Neuronal stem cell (in vitro differentiated cells): ENCODE data around the gene ANKRD30A.

Experiments used
- DNase-seq: peaks from one replicate; pipeline ENCODE4 v3.0.0-alpha.2; 2013; ENCODE audit warnings: low spot score
- H2AFZ ChIP-seq: one replicate; pipeline ENCODE4 v1.6.1; 2013; ENCODE audit warnings: mild to moderate bottlenecking, low read length, inconsistent platforms
- H2AK5ac ChIP-seq: 2 replicates; pipeline ENCODE4 v1.6.1; 2013; ENCODE audit warnings: low read depth, mild to moderate bottlenecking, inconsistent platforms, low read length, moderate library complexity, mixed read lengths
- H2BK120ac ChIP-seq: 2 replicates; pipeline ENCODE4 v1.6.1; 2013; ENCODE audit warnings: low read depth, mild to moderate bottlenecking, inconsistent platforms, low read length, moderate library complexity, mixed read lengths
- H2BK12ac ChIP-seq: one replicate; pipeline ENCODE4 v1.6.1; 2013; ENCODE audit warnings: low read length, inconsistent platforms
- H2BK15ac ChIP-seq: 2 replicates; pipeline ENCODE4 v1.6.1; 2013; ENCODE audit warnings: mild to moderate bottlenecking, low read length, inconsistent platforms, mixed read lengths
- H2BK5ac ChIP-seq: one replicate; pipeline ENCODE4 v1.6.1; 2013; ENCODE audit warnings: inconsistent platforms, mild to moderate bottlenecking, low read length, moderate library complexity
- H3K14ac ChIP-seq: one replicate; pipeline ENCODE4 v1.6.1; 2013; ENCODE audit warnings: low read length, inconsistent platforms
- H3K18ac ChIP-seq: 2 replicates; pipeline ENCODE4 v1.6.1; 2013; ENCODE audit warnings: low read length, inconsistent platforms
- H3K23ac ChIP-seq: 2 replicates; pipeline ENCODE4 v1.6.1; 2013; ENCODE audit warnings: low read depth, mild to moderate bottlenecking, mixed read lengths, low read length, inconsistent platforms; ENCODE audit not compliant: poor library complexity
- H3K27ac ChIP-seq: replicated peaks from 3 replicates; pipeline ENCODE4 v1.5.1; 2013; ENCODE audit warnings: low read length, inconsistent platforms
- H3K27me3 ChIP-seq, 3 experiments: 2 replicates each; pipeline ENCODE4 v1.6.1; 2013; ENCODE audit warnings: low read length in 3 of 3, mild to moderate bottlenecking in 2 of 3, inconsistent platforms in 1 of 3, low read depth in 1 of 3, mixed read lengths in 1 of 3, moderate library complexity in 1 of 3; ENCODE audit not compliant: control insufficient read depth in 3 of 3, insufficient read depth in 3 of 3
- H3K36me3 ChIP-seq, 2 donors: replicated peaks in 1 of 2; 2 replicates each; pipeline ENCODE4 v1.6.1; 2013; ENCODE audit warnings: low read length in 2 of 2; ENCODE audit not compliant: control insufficient read depth in 2 of 2, insufficient read depth in 2 of 2
- H3K4ac ChIP-seq: 2 replicates; pipeline ENCODE4 v1.6.1; 2013; ENCODE audit warnings: inconsistent platforms, mild to moderate bottlenecking, low read length, moderate library complexity
- H3K4me1 ChIP-seq, 2 donors: 1 replicate in 1 of 2; 2 replicates in 1 of 2; pipeline ENCODE4 v1.6.1; 2013; ENCODE audit warnings: low read length in 2 of 2, low read depth in 1 of 2; ENCODE audit not compliant: control insufficient read depth in 2 of 2, insufficient read depth in 1 of 2
- H3K4me2 ChIP-seq: one replicate; pipeline ENCODE4 v1.6.1; 2013; ENCODE audit warnings: mild to moderate bottlenecking, low read length, inconsistent platforms; ENCODE audit not compliant: insufficient read depth, poor library complexity, severe bottlenecking
- H3K4me3 ChIP-seq, 2 donors: 2 replicates each; pipeline ENCODE4 v1.5.1; 2013; ENCODE audit warnings: low read length in 2 of 2, mild to moderate bottlenecking in 2 of 2, inconsistent platforms in 1 of 2, moderate library complexity in 1 of 2
- H3K79me1 ChIP-seq: one replicate; pipeline ENCODE4 v1.6.1; 2013; ENCODE audit warnings: low read depth, mild to moderate bottlenecking, inconsistent platforms, low read length, moderate library complexity
- H3K9ac ChIP-seq: one replicate; pipeline ENCODE4 v1.6.1; 2013; ENCODE audit warnings: mild to moderate bottlenecking, low read depth, low read length, inconsistent platforms; ENCODE audit not compliant: poor library complexity
- H3K9me3 ChIP-seq, 2 donors: replicated peaks in 1 of 2; 2 replicates each; pipeline versions ENCODE3 to v1.6.1; 2013; ENCODE audit warnings: low read length in 2 of 2, mild to moderate bottlenecking in 2 of 2, inconsistent platforms in 1 of 2, low read depth in 1 of 2, mixed read lengths in 1 of 2, moderate library complexity in 1 of 2; ENCODE audit not compliant: control insufficient read depth in 2 of 2, insufficient read depth in 1 of 2
- H4K8ac ChIP-seq: one replicate; pipeline ENCODE4 v1.6.1; 2013; ENCODE audit warnings: low read depth, mild to moderate bottlenecking, inconsistent platforms, low read length, moderate library complexity
- H4K91ac ChIP-seq: one replicate; pipeline ENCODE4 v1.6.1; 2013; ENCODE audit warnings: low read length, low read depth, mild to moderate bottlenecking, inconsistent platforms; ENCODE audit not compliant: poor library complexity
- WGBS, 2 donors: extraction: QIAGEN DNeasy Blood & Tissue Kit; methylation state at CpG; one replicate each; pipeline ENCODE4 v1.1.7; 2013; ENCODE audit warnings: missing lambda C conversion rate in 2 of 2, mixed read lengths in 1 of 2; ENCODE audit not compliant: insufficient read length in 2 of 2, insufficient replicate concordance in 1 of 2; ENCODE audit errors: extremely low coverage in 2 of 2; 5-methylcytosine and 5-hydroxymethylcytosine counted together

ANKRD30A gene

GRCh38 chr10:37206132-37206531 lies 80.7 kb downstream of the ANKRD30A start:
- Histone ChIP-seq H3K4me1 (no peaks in the 10 kb centered on the region), H3K14ac (no peak overlapping the region), H3K36me3 (no peaks in the 10 kb centered on the region), H3K4me3 (no peak overlapping the region), H2BK5ac (no peak overlapping the region), H3K9ac (no peak overlapping the region), H2AK5ac (no peak overlapping the region), H3K27me3 (no peaks in the 10 kb centered on the region), H3K4ac (no peak overlapping the region), H3K9me3 (peaks cover 0 to 8% of the 10 kb centered on the region in 2 donors), H2BK15ac (no peak overlapping the region), H4K91ac (no peak overlapping the region), H3K4me2 (no peak overlapping the region), H2BK120ac (no peak overlapping the region), H3K79me1 (no peaks in the 10 kb centered on the region), H3K18ac (no peak overlapping the region), H3K23ac (no peak overlapping the region), H2AFZ (no peak overlapping the region), H4K8ac (no peak overlapping the region), H3K27ac (no peak overlapping the region), H2BK12ac (no peak overlapping the region)
- DNase-seq: no peak
- WGBS, 2 donors: no CpG with 5 or more reads among the region's 3 CpGs

GRCh38 chr10:37220866-37221265 lies 95.5 kb downstream of the ANKRD30A start:
- Histone ChIP-seq H3K4me2 (no peak overlapping the region), H2BK15ac (no peak overlapping the region), H2BK5ac (no peak overlapping the region), H2AFZ (no peak overlapping the region), H2BK12ac (no peak overlapping the region), H2BK120ac (no peak overlapping the region), H3K36me3 (no peaks in the 10 kb centered on the region), H3K4me1 (no peaks in the 10 kb centered on the region), H3K27me3 (no peaks in the 10 kb centered on the region), H3K4me3 (no peak overlapping the region), H3K23ac (no peak overlapping the region), H4K8ac (no peak overlapping the region), H2AK5ac (no peak overlapping the region), H3K9me3 (no peaks in the 10 kb centered on the region), H3K9ac (no peak overlapping the region), H3K79me1 (no peaks in the 10 kb centered on the region), H3K27ac (no peak overlapping the region), H3K4ac (no peak overlapping the region), H4K91ac (no peak overlapping the region), H3K18ac (no peak overlapping the region), H3K14ac (no peak overlapping the region)
- WGBS, 2 donors: no CpG with 5 or more reads among the region's 1 CpG
- DNase-seq: no peak

GRCh38 chr10:37222046-37222445 lies 96.6 kb downstream of the ANKRD30A start:
- H3K36me3 ChIP-seq: no peaks in the 10 kb centered on the region
- no peak overlapping the region for H2AK5ac ChIP-seq
- no peak overlapping the region for H2AFZ ChIP-seq
- H4K91ac ChIP-seq: no peak overlapping the region
- H3K27me3 ChIP-seq: no peaks in the 10 kb centered on the region
- no peak overlapping the region for H3K4me2 ChIP-seq
- H2BK12ac ChIP-seq: no peak overlapping the region
- WGBS, 2 donors: no CpG with 5 or more reads among the region's 2 CpGs
- H3K27ac ChIP-seq: no peak overlapping the region
- H3K23ac ChIP-seq: no peak overlapping the region
- H3K9me3 ChIP-seq: no peaks in the 10 kb centered on the region
- no peaks in the 10 kb centered on the region for H3K4me1 ChIP-seq
- no peak overlapping the region for H3K4ac ChIP-seq
- H3K18ac ChIP-seq: no peak overlapping the region
- no peak overlapping the region for H3K14ac ChIP-seq
- H3K4me3 ChIP-seq: no peak overlapping the region
- H3K79me1 ChIP-seq: no peaks in the 10 kb centered on the region
- DNase-seq: no peak
- no peak overlapping the region for H2BK5ac ChIP-seq
- H4K8ac ChIP-seq: no peak overlapping the region
- H3K9ac ChIP-seq: no peak overlapping the region
- H2BK15ac ChIP-seq: no peak overlapping the region
- no peak overlapping the region for H2BK120ac ChIP-seq

GRCh38 chr10:37225163-37225562 lies 99.8 kb downstream of the ANKRD30A start:
- H3K4me2 ChIP-seq: no peak overlapping the region
- peaks cover 0 to 2% of the 10 kb centered on the region in 2 donors for H3K9me3 ChIP-seq
- no peak overlapping the region for H4K91ac ChIP-seq
- WGBS, 2 donors: no CpG with 5 or more reads among the region's 2 CpGs
- H3K18ac ChIP-seq: no peak overlapping the region
- DNase-seq: no peak
- no peaks in the 10 kb centered on the region for H3K36me3 ChIP-seq
- H3K27me3 ChIP-seq: no peaks in the 10 kb centered on the region
- H3K4me3 ChIP-seq: no peak overlapping the region
- no peak overlapping the region for H3K4ac ChIP-seq
- H3K9ac ChIP-seq: no peak overlapping the region
- no peaks in the 10 kb centered on the region for H3K79me1 ChIP-seq
- H2BK5ac ChIP-seq: no peak overlapping the region
- H2BK120ac ChIP-seq: no peak overlapping the region
- H2AK5ac ChIP-seq: no peak overlapping the region
- no peak overlapping the region for H2BK15ac ChIP-seq
- no peaks in the 10 kb centered on the region for H3K4me1 ChIP-seq
- H4K8ac ChIP-seq: no peak overlapping the region
- H2BK12ac ChIP-seq: no peak overlapping the region
- no peak overlapping the region for H3K27ac ChIP-seq
- H2AFZ ChIP-seq: no peak overlapping the region
- no peak overlapping the region for H3K23ac ChIP-seq
- no peak overlapping the region for H3K14ac ChIP-seq
